Lower lobe of right lung (tissue), 2 donors: ENCODE data around the gene TACC2. TPM values are rescaled to one million over a fixed set of nuclear protein-coding genes. Genes with fewer than 3 reads are reported as not detected.
"Not testable (repeated sequence)": the region's sequence is repeated elsewhere in the genome, so short reads cannot be mapped to it uniquely, and the experiment has no call there.

Experiments
- ATAC-seq, 2 donors: fragments of 200-7000 bp; cut with Tn5 transposase; one replicate each; pipeline ENCODE4 v1.9.1; 2020 to 2022; ENCODE audit warnings: mild to moderate bottlenecking in 2 of 2, moderate library complexity in 2 of 2
- DNase-seq: peaks from one replicate; pipeline ENCODE4 v3.0.0-alpha.2; 2020
- H3K27ac ChIP-seq: fragments of 200-600 bp; one replicate; pipeline ENCODE4 v1.8.0; 2022
- H3K27me3 ChIP-seq: fragments of 200-600 bp; one replicate; pipeline ENCODE4 v1.8.0; 2022; ENCODE audit warnings: low read depth
- H3K36me3 ChIP-seq: fragments of 200-600 bp; one replicate; pipeline ENCODE4 v1.8.0; 2022; ENCODE audit warnings: mild to moderate bottlenecking
- H3K4me1 ChIP-seq: fragments of 200-600 bp; one replicate; pipeline ENCODE4 v1.8.0; 2022
- H3K4me3 ChIP-seq: fragments of 200-600 bp; one replicate; pipeline ENCODE4 v1.8.0; 2022; ENCODE audit warnings: mild to moderate bottlenecking
- H3K9me3 ChIP-seq: fragments of 200-600 bp; one replicate; pipeline ENCODE4 v1.8.0; 2022
- intact Hi-C: fragments of 100-400 bp; cut with DNase I; formaldehyde crosslinking; loops from one replicate; pipeline ENCODE4 v1.11.0; 2022
- total RNA-seq: library from RNA; stranded (reverse); fragmentation: NEBNext Ultra II Directional; extraction: Animal tissue kit (Norgen Biotek cat#: 25700); gene quantifications from one replicate; pipeline ENCODE4 v1.2.1, GENCODE V29; 2021
- TF ChIP-seq, protein P1 (sequence below): fragments of 200-600 bp; IDR thresholded peaks from one replicate; pipeline ENCODE4 v1.8.0; 2022; ENCODE audit warnings: antibody characterized with exemption, mild to moderate bottlenecking
- donor health status: DM: no; HTN: yes; CAD: no; lungs with severe emphysema.

The TACC2 gene
- total RNA-seq, 1 donor from 2014 or later: 141 TPM

DNA sequence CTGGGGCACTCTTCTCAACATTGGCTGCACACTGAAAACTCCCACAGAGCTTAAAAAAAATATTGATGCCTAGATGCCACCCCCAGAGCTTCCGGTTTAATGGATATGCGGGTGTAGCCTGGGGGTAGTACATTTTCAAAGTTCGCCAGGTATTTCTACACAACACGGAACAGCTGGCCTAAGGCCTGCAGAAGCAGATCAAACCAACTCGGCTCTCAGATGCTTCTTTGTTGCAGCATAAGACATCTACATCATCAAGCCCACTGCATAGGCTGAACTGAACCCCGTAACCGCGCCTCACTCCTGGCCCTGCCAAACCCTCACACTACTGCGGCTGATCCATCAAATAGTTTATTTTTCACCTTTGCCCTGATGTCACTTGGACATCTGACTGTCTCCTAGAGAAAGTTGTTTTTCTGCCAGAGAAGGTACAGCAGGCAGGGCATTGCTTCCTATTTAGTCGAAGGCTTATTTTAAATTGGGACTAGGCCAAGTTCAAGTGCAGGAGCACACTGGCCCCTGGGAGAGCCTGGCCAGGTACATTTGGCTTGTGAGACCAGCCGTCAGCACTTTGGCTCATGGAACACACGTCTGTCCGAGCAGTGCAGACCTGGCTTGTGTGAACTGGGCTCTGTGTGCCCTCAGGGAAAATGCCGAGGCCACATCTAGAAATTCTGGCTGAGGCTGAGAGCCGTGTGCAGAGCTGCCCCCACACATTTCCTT lies 113.3 kb downstream of the TACC2 start:
- intact Hi-C loops: no loop called here
- Histone ChIP-seq H3K4me1 (no peaks in the 10 kb centered on the region), H3K27me3 (no peaks in the 10 kb centered on the region), H3K36me3 (no peaks in the 10 kb centered on the region), H3K4me3 (no peak overlapping the region), H3K27ac (no peak overlapping the region), H3K9me3 (no peaks in the 10 kb centered on the region)
- peak; percentile 19 to 34 for ATAC-seq
- TF ChIP-seq, protein P1, sequence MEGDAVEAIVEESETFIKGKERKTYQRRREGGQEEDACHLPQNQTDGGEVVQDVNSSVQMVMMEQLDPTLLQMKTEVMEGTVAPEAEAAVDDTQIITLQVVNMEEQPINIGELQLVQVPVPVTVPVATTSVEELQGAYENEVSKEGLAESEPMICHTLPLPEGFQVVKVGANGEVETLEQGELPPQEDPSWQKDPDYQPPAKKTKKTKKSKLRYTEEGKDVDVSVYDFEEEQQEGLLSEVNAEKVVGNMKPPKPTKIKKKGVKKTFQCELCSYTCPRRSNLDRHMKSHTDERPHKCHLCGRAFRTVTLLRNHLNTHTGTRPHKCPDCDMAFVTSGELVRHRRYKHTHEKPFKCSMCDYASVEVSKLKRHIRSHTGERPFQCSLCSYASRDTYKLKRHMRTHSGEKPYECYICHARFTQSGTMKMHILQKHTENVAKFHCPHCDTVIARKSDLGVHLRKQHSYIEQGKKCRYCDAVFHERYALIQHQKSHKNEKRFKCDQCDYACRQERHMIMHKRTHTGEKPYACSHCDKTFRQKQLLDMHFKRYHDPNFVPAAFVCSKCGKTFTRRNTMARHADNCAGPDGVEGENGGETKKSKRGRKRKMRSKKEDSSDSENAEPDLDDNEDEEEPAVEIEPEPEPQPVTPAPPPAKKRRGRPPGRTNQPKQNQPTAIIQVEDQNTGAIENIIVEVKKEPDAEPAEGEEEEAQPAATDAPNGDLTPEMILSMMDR: no peak
- no peak for DNase-seq

DNA sequence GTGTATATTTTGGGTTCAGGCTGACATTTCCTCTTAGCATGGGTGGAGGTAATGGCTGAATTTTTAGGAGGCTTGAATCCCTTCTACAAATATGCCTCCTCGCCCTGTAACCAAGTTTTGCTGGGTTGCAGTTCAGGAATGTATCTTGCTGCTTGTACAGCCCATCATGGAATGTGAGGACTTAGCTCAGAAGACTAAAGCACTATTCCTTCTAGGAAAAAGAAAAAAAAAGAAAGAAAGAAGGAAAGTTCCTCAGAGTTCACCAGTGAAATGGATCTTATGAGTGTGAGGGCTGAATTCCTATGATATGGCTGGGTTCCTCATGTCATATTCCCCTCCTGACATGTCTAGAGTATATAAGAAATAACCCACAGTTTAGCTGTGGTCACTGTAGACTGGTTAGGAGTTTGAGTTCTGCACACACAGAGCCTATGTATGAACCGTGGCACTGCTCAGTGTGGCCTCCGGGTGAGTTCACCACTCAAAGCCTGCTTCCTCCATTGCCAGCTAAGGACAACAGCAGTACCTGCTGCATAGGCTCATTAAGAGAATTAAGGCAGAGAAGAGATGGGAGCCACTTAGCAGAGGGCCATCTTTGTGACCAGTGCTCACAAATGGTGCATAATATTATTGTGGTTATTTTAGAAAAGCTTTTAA lies 114.0 kb downstream of the TACC2 start:
- Histone ChIP-seq H3K36me3 (no peaks in the 10 kb centered on the region), H3K4me3 (no peak overlapping the region), H3K27ac (no peak overlapping the region), H3K27me3 (no peaks in the 10 kb centered on the region), H3K9me3 (no peaks in the 10 kb centered on the region), H3K4me1 (no peaks in the 10 kb centered on the region)
- peak in 1 of 2 donors; percentile 35 for ATAC-seq
- TF ChIP-seq, protein P1: no peak
- intact Hi-C loops: no loop called here
- no peak for DNase-seq

DNA sequence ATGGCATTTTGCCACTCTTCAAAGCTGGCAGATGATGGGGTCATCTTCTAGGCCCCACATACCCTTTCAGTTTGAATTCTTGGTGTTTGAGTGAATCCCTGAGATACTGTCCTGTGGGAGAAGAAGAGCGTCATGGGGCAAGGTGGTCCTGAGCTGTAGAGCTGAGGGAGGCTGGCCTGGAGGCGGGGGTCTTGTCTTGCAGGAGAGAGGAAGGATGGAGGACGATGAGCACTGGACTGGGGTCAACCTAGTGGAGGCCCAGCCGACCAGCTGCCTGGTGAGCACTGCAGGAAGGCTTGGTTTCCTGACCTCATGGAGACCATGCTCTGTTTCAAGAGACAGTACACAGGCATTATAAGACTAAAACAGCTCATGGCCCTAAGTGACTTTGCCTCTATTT lies 114.6 kb downstream of the TACC2 start:
- no peaks in the 10 kb centered on the region for H3K4me1 ChIP-seq
- no peak for ATAC-seq

DNA sequence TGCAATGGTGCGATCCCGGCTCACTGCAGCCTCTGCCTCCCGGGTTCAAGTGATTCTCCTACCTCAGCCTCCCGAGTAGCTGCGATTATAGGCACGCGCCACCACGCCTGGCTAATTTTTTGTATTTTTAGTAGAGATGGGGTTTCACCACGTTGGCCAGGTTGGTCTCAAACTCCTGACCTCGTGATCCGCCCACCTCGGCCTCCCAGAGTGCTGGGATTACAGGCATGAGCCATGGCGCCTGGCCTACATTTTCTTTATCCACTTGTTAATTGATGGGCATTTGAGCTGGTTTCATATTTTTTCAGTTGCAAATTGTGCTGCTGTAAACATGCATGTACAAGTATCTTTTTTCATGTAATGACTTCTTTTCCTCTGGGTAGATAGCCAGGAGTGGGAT lies 119.8 kb downstream of the TACC2 start:
- H3K4me3 ChIP-seq, H3K9me3 ChIP-seq, H3K27ac ChIP-seq, ATAC-seq, H3K4me1 ChIP-seq, intact Hi-C loops, DNase-seq, H3K36me3 ChIP-seq: not testable (repeated sequence)
- peaks cover 11% of the 10 kb centered on the region for H3K27me3 ChIP-seq

More for the DNA sequence above, 114.6 kb downstream of the TACC2 start:
- H3K36me3 ChIP-seq: no peaks in the 10 kb centered on the region
- H3K9me3 ChIP-seq: no peaks in the 10 kb centered on the region
- H3K27me3 ChIP-seq: no peaks in the 10 kb centered on the region
- TF ChIP-seq, protein P1: no peak
- DNase-seq: no peak
- intact Hi-C loops: no loop called here
- no peak overlapping the region for H3K27ac ChIP-seq
- no peak overlapping the region for H3K4me3 ChIP-seq

DNA sequence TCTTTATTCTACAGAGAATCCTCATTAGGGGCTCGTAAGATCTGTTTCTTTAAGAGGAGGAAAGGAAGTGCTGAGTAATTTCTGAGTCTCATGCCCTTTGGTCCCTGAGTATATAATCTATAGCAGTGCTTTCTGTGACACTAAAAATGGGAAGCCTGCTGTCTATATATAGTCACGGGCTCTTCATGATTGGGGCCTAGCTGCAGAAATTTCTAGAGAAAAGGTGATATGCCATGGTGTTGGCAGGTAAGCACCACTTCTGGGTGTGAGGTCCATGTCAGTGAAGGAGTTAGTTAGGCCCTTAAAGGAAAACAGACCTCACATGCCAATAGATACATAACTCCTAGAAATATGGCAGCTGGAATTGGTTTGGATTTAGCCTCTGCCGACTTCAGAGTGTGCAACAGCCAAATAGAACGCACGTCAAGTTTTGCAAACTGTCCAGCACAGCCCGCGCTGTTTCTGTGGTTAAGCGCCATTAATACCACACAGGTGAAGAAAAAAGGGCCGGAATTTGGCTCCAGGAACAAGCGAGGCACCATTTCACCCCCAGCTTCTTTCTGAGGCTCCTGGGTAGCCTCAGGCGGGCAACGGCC lies 123.2 kb downstream of the TACC2 start:
- ATAC-seq (no peak), DNase-seq (no peak)
- peak overlapping the region; percentile 100 for H3K27ac ChIP-seq
- no peaks in the 10 kb centered on the region for H3K9me3 ChIP-seq
- H3K36me3 ChIP-seq: no peaks in the 10 kb centered on the region
- H3K4me1 ChIP-seq: peaks cover 31% of the 10 kb centered on the region
- peaks cover 11% of the 10 kb centered on the region for H3K27me3 ChIP-seq
- intact Hi-C loops: no loop called here
- peak overlapping the region; percentile 80 for H3K4me3 ChIP-seq
- TF ChIP-seq, protein P1: no peak
